GM21526 (cell line): Measurements from ENCODE around the gene HCFC1R1.

Experiments
- ATAC-seq: cut with Tn5 transposase; IDR thresholded peaks from one replicate; pipeline ENCODE4 v1.9.1; 2021; ENCODE audit warnings: moderate library complexity; ENCODE audit not compliant: unreplicated experiment, low FRiP score

The HCFC1R1 gene

GRCh38 chr16:3020604-3021448 is 2.9 kb downstream of the HCFC1R1 start:
- ATAC-seq = no peak

- ATAC-seq = no peak
Measured at GRCh38 chr16:3020247-3020603, 3.5 kb downstream of the HCFC1R1 start, which contains the start of gene TNFRSF12A. Gene TNFRSF12A, plus strand, starts transcription at chr16:3020368. Its CDS starts 30 bp downstream, at chr16:3020398.

- ATAC-seq = no peak
Measured at GRCh38 chr16:3019594-3020246, 4.0 kb downstream of the HCFC1R1 start.

- ATAC-seq = no peak
Measured at GRCh38 chr16:3017794-3018506, 5.8 kb downstream of the HCFC1R1 start, which contains the start of gene CLDN6. Gene CLDN6, minus strand, starts transcription at chr16:3018183. Its CDS starts 2,162 bp downstream, at chr16:3016021.

GRCh38 chr16:3017344-3017743 is 6.4 kb downstream of the HCFC1R1 start:
- ATAC-seq = no peak

GRCh38 chr16:3015865-3016521 is 7.7 kb downstream of the HCFC1R1 start:
- no peak for ATAC-seq

- ATAC-seq = no peak
Measured at GRCh38 chr16:3014971-3015370, 8.8 kb downstream of the HCFC1R1 start.

GRCh38 chr16:3013998-3014690 is 9.6 kb downstream of the HCFC1R1 start:
- no peak for ATAC-seq

- no peak for ATAC-seq
Measured at GRCh38 chr16:3013491-3013951, 10.2 kb downstream of the HCFC1R1 start.

GRCh38 chr16:3012828-3013420 is 10.8 kb downstream of the HCFC1R1 start, which contains the start of gene CLDN9:
Gene CLDN9, plus strand, starts transcription at chr16:3012923. Its CDS starts 440 bp downstream, at chr16:3013363.
- no peak for ATAC-seq

GRCh38 chr16:3012246-3012645 is 11.5 kb downstream of the HCFC1R1 start:
- ATAC-seq = no peak

GRCh38 chr16:3010510-3010909 is 13.2 kb downstream of the HCFC1R1 start:
- no peak for ATAC-seq

GRCh38 chr16:3009568-3010390 is 14.0 kb downstream of the HCFC1R1 start:
- ATAC-seq = no peak

GRCh38 chr16:3008690-3009037 is 15.1 kb downstream of the HCFC1R1 start:
- ATAC-seq = no peak

- ATAC-seq = no peak
Measured at GRCh38 chr16:3007957-3008689, 15.6 kb downstream of the HCFC1R1 start.

- ATAC-seq = no peak
Measured at GRCh38 chr16:3007059-3007956, 16.4 kb downstream of the HCFC1R1 start.

- no peak for ATAC-seq
Measured at GRCh38 chr16:3004781-3005284, 18.9 kb downstream of the HCFC1R1 start.
